Kidney (tissue), 14 donors: Measurements from ENCODE around the gene ACTBL2. TPM values are rescaled to one million over a fixed set of nuclear protein-coding genes. Genes with fewer than 3 reads are reported as not detected.
A peak's percentile ranks its signal among the peaks of the same experiment; 100 is the strongest.

Experiments
- DNase-seq, 5 donors: peaks; one replicate each; pipeline ENCODE4 v3.0.0-alpha.2; 2013 to 2020
- FAIRE-seq: peaks from 2 replicates; lab custom pipeline; 2012; peaks lifted over from hg19 to GRCh38; lab: Jason Lieb, UNC
- H3K27ac ChIP-seq, 2 donors: one replicate each; pipeline ENCODE4 v1.7.0; 2013; ENCODE audit warnings: low read depth in 2 of 2, low read length in 2 of 2, inconsistent platforms in 1 of 2
- H3K27me3 ChIP-seq: one replicate; pipeline ENCODE4 v1.7.1; 2013; ENCODE audit warnings: low read length, inconsistent platforms; ENCODE audit not compliant: control insufficient read depth, insufficient read depth
- H3K36me3 ChIP-seq, 3 donors: one replicate each; pipeline versions ENCODE4 v1.7.0 to v1.7.1; 2013; ENCODE audit warnings: low read length in 3 of 3, control low read depth in 1 of 3, inconsistent platforms in 1 of 3; ENCODE audit not compliant: insufficient read depth in 3 of 3, control insufficient read depth in 2 of 3
- H3K4me1 ChIP-seq, 3 donors: one replicate each; pipeline versions ENCODE4 v1.7.0 to v1.7.1; 2013; ENCODE audit warnings: low read length in 3 of 3, inconsistent platforms in 1 of 3, low read depth in 1 of 3; ENCODE audit not compliant: control insufficient read depth in 2 of 3, insufficient read depth in 2 of 3
- H3K4me3 ChIP-seq, 3 donors: one replicate each; pipeline versions ENCODE4 v1.7.0 to v1.8.1; 2013; ENCODE audit warnings: low read length in 3 of 3, control low read depth in 1 of 3, inconsistent platforms in 1 of 3
- H3K9ac ChIP-seq, 3 donors: one replicate each; pipeline versions ENCODE4 v1.7.0 to v1.7.1; 2013; ENCODE audit warnings: low read length in 3 of 3, control low read depth in 1 of 3, inconsistent platforms in 1 of 3
- H3K9me3 ChIP-seq, 3 donors: one replicate each; pipeline versions ENCODE4 v1.7.0 to v1.7.1; 2013; ENCODE audit warnings: low read length in 3 of 3, control low read depth in 1 of 3, inconsistent platforms in 1 of 3; ENCODE audit not compliant: control insufficient read depth in 2 of 3, insufficient read depth in 1 of 3
- CTCF ChIP-seq: IDR thresholded peaks from 3 replicates; pipeline ENCODE4 v1.5.1; 2012; ENCODE audit warnings: mild to moderate bottlenecking, moderate library complexity, borderline replicate concordance; ENCODE audit not compliant: insufficient read depth; ENCODE audit errors: extremely low read depth
- intact Hi-C: fragments of 100-400 bp; cut with DNase I; formaldehyde crosslinking; loops from one replicate; pipeline ENCODE4 v1.11.1; 2022
- polyA plus RNA-seq: library from polyadenylated mRNA; stranded (reverse); fragments of 350-450 nt; fragmentation: Illumina TruSeq; extraction: RNeasy Lipid Tissue Mini Kit (QIAGEN cat#74804); gene quantifications from one replicate; pipeline ENCODE4 v1.2.3, GENCODE V29; 2014; ENCODE audit warnings: low read depth, low replicate concordance; ENCODE audit not compliant: insufficient read depth
- total RNA-seq: library from RNA; stranded (reverse); fragmentation: NEBNext Ultra II Directional; extraction: Animal tissue kit (Norgen Biotek cat#: 25700); gene quantifications from one replicate; pipeline ENCODE4 v1.2.1, GENCODE V29; 2021
- donor health status: control.
- donor health status: control.
- donor health status: control.
- donor health status: control.
- donor health status: control.
- donor health status: DM: yes; HTN: yes; CAD: no.
- donor health status: Normal renal cell carcinoma (clear cell type).

Gene ACTBL2
- total and polyA plus RNA-seq, 2 donors from 2014 or later: 0.13 TPM; not detected in 1

- Histone ChIP-seq H3K36me3 (no peaks in the 10 kb centered on the region), H3K27ac (no peak overlapping the region), H3K4me3 (no peak overlapping the region), H3K27me3 (no peaks in the 10 kb centered on the region), H3K9me3 (no peaks in the 10 kb centered on the region), H3K4me1 (peaks cover 0 to 2% (median 0%) of the 10 kb centered on the region in 3 donors), H3K9ac (no peak overlapping the region)
- no peak for TF ChIP-seq CTCF
- no peak for FAIRE-seq
- DNase-seq: peak in 1 of 5 donors; percentile 66
- intact Hi-C loops: no loop called here
These were observed 5.8 kb upstream of the ACTBL2 start for GRCh38 chr5:57488215-57488955.

- intact Hi-C loops: no loop called here
- FAIRE-seq: no peak
These were observed 3.5 kb upstream of the ACTBL2 start for GRCh38 chr5:57486027-57486602.

GRCh38 chr5:57478826-57479225, 3.8 kb downstream of the ACTBL2 start:
- no peak overlapping the region for H3K9ac ChIP-seq
- H3K36me3 ChIP-seq: no peaks in the 10 kb centered on the region
- H3K27ac ChIP-seq: no peak overlapping the region
- TF ChIP-seq CTCF: no peak
- no peak for DNase-seq
- no peaks in the 10 kb centered on the region for H3K4me1 ChIP-seq
- no peaks in the 10 kb centered on the region for H3K9me3 ChIP-seq
- intact Hi-C loops: no loop called here
- H3K4me3 ChIP-seq: no peak overlapping the region
- no peak for FAIRE-seq
- no peaks in the 10 kb centered on the region for H3K27me3 ChIP-seq

More at GRCh38 chr5:57486027-57486602, 3.5 kb upstream of the ACTBL2 start:
- Histone ChIP-seq H3K4me1 (peaks cover 0 to 2% (median 0%) of the 10 kb centered on the region in 3 donors), H3K4me3 (no peak overlapping the region), H3K36me3 (no peaks in the 10 kb centered on the region), H3K27me3 (no peaks in the 10 kb centered on the region), H3K27ac (no peak overlapping the region), H3K9ac (no peak overlapping the region), H3K9me3 (no peaks in the 10 kb centered on the region)
- TF ChIP-seq CTCF: no peak
- DNase-seq: no peak
